ENCODE results near the gene ESPNL.

DNA sequence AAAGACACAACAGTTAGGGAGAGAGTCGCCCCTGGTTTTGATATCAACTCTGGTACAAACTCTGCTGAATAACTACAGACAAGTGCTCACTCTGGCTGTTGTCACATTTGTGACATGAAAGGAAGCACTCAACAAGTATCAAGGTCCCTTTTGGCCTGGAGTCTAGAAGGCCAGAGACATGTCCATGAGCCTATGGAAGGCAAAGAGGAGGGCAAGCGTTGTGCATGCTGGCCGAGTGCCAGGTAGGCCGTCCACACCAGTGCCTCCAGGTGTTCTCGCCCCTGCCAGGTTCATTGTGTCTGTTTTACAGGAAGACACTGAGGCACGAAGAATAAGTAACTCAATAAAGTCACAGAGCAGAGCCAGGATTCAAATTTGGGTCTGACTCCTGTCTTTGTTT is 82.2 kb downstream of the ESPNL start:
- TF ChIP-seq CTCF (IDR thresholded peaks at IDR 0.05) (no peak), JAZF1 (CRISPR knock-in tag; IDR thresholded peaks at IDR 0.05) (no peak), FOXP1 (CRISPR knock-in tag; IDR thresholded peaks at IDR 0.05; ENCODE audit: borderline replicate concordance) (no peak), MAX (CRISPR knock-in tag; IDR thresholded peaks at IDR 0.05) (no peak), NR1H2 (CRISPR knock-in tag; IDR thresholded peaks at IDR 0.05) (no peak), MYBL2 (CRISPR knock-in tag; IDR thresholded peaks at IDR 0.05) (no peak), RELA (CRISPR knock-in tag; IDR thresholded peaks at IDR 0.05; ENCODE audit: borderline replicate concordance) (no peak), E2F1 (CRISPR knock-in tag; IDR thresholded peaks at IDR 0.05) (no peak), NR2C2 (CRISPR knock-in tag; IDR thresholded peaks at IDR 0.05) (no peak), SP1 (CRISPR knock-in tag; conservative IDR thresholded peaks at IDR 0.05) (no peak), E2F5 (CRISPR knock-in tag; IDR thresholded peaks at IDR 0.05) (no peak), KAT7 (CRISPR knock-in tag; IDR thresholded peaks at IDR 0.05; ENCODE audit: borderline replicate concordance) (no peak)

All from WTC11 (cell line).